Keratinocyte (primary cell): ENCODE data around the gene OR13A1. TPM values are rescaled to one million over a fixed set of nuclear protein-coding genes. Genes with fewer than 3 reads are reported as not detected.

ENCODE experiments used
- DNase-seq: peaks from one replicate; pipeline ENCODE4 v3.0.0-alpha.2; 2011; ENCODE audit warnings: low read depth, missing footprints, low spot score
- FAIRE-seq: peaks from 2 replicates; lab custom pipeline; 2011; peaks lifted over from hg19 to GRCh38; lab: Jason Lieb, UNC
- H2AFZ ChIP-seq: 2 replicates; pipeline ENCODE4 v1.6.0; 2012; ENCODE audit warnings: low read length, control low read depth, inconsistent platforms; ENCODE audit not compliant: control insufficient read depth
- H3K27ac ChIP-seq: 2 replicates; pipeline ENCODE4 v1.5.1; 2011; ENCODE audit warnings: low read length; ENCODE audit not compliant: control insufficient read depth, insufficient read depth
- H3K27me3 ChIP-seq: 3 replicates; pipeline ENCODE4 v1.6.0; 2011; ENCODE audit warnings: low read length; ENCODE audit not compliant: control insufficient read depth, insufficient read depth; ENCODE audit errors: extremely low read depth
- H3K36me3 ChIP-seq, 2 experiments: 2 replicates in 1 of 2; 3 replicates in 1 of 2; pipeline ENCODE4 v1.5.1; 2011; ENCODE audit warnings: low read length in 2 of 2, mild to moderate bottlenecking in 1 of 2; ENCODE audit not compliant: control insufficient read depth in 2 of 2, insufficient read depth in 2 of 2; ENCODE audit errors: extremely low read depth in 1 of 2
- H3K4me1 ChIP-seq: 3 replicates; pipeline ENCODE4 v1.5.1; 2011; ENCODE audit warnings: low read length; ENCODE audit not compliant: control insufficient read depth, insufficient read depth; ENCODE audit errors: extremely low read depth
- H3K4me2 ChIP-seq: 3 replicates; pipeline ENCODE4 v1.6.0; 2011; ENCODE audit warnings: low read depth, low read length; ENCODE audit not compliant: control insufficient read depth, insufficient read depth; ENCODE audit errors: extremely low read depth
- H3K4me3 ChIP-seq, 3 experiments: fragments of 200-600 bp in 1 of 3; sonication (generic) in 1 of 3; 2 replicates in 2 of 3; 3 replicates in 1 of 3; pipeline ENCODE4 v1.5.1; 2011 to 2016; ENCODE audit warnings: low read length in 3 of 3, mild to moderate bottlenecking in 3 of 3, control low read depth in 2 of 3, inconsistent platforms in 1 of 3, low read depth in 1 of 3, mixed read lengths in 1 of 3, mixed run types in 1 of 3, moderate library complexity in 1 of 3; ENCODE audit not compliant: control insufficient read depth in 2 of 3, insufficient read depth in 2 of 3; ENCODE audit errors: extremely low read depth in 1 of 3
- H3K79me2 ChIP-seq: 2 replicates; pipeline ENCODE4 v1.6.0; 2012; ENCODE audit warnings: low read length; ENCODE audit not compliant: control insufficient read depth, insufficient read depth
- H3K9ac ChIP-seq: 3 replicates; pipeline ENCODE4 v1.6.0; 2011; ENCODE audit warnings: low read length; ENCODE audit not compliant: control insufficient read depth, insufficient read depth; ENCODE audit errors: extremely low read depth
- H3K9me1 ChIP-seq: 3 replicates; pipeline ENCODE4 v1.6.0; 2011; ENCODE audit warnings: low read length; ENCODE audit not compliant: control insufficient read depth, insufficient read depth; ENCODE audit errors: extremely low read depth
- H3K9me3 ChIP-seq: 2 replicates; pipeline ENCODE4 v1.5.1; 2012; ENCODE audit warnings: low read depth, low read length; ENCODE audit not compliant: control insufficient read depth
- H4K20me1 ChIP-seq: 3 replicates; pipeline ENCODE4 v1.6.0; 2011; ENCODE audit warnings: low read length; ENCODE audit not compliant: control insufficient read depth, insufficient read depth; ENCODE audit errors: extremely low read depth
- EZH2 ChIP-seq: IDR thresholded peaks from one replicate; pipeline ENCODE4 v1.6.1; 2012; ENCODE audit warnings: inconsistent platforms, mild to moderate bottlenecking, low read length, moderate library complexity
- dilution Hi-C: fragments of 300-500 bp; cut with MboI; formaldehyde crosslinking; loops from one replicate; pipeline ENCODE4 v1.7.0; 2020; ENCODE audit warnings: low sequenced_read_pairs; ENCODE audit not compliant: extremely low pct_ligation_motif_present
- polyA plus RNA-seq, 5 experiments: library from polyadenylated mRNA; depleted of rRNA in 3 of 5; stranded (reverse) in 3 of 5; stranded (forward) in 1 of 5; unstranded in 1 of 5; fragments of >200 nt; gene quantifications; 1 replicate in 1 of 5; 2 replicates in 3 of 5; 3 replicates in 1 of 5; pipeline versions ENCODE4 v1.2.1 to v1.2.3, GENCODE V29; 2011 to 2012; ENCODE audit warnings: missing spikeins in 2 of 5, low read depth in 1 of 5, low replicate concordance in 1 of 5
- TF ChIP-seq, protein P1 (sequence below), 3 experiments: IDR thresholded peaks in 1 of 3; conservative IDR thresholded peaks in 1 of 3; optimal IDR thresholded peaks in 1 of 3; 2 replicates in 2 of 3; 3 replicates in 1 of 3; pipeline versions ENCODE3 to v1.5.1; 2011; ENCODE audit warnings: low read length in 3 of 3, mild to moderate bottlenecking in 3 of 3, moderate library complexity in 2 of 3, control low read depth in 1 of 3, inconsistent platforms in 1 of 3; ENCODE audit not compliant: insufficient read depth in 2 of 3; ENCODE audit errors: extremely low read depth in 1 of 3

The OR13A1 gene
- polyA plus RNA-seq, 1 donor (not counting 4 experiments of a cell fraction or from before 2014, with no cell fraction given) = not detected

DNA sequence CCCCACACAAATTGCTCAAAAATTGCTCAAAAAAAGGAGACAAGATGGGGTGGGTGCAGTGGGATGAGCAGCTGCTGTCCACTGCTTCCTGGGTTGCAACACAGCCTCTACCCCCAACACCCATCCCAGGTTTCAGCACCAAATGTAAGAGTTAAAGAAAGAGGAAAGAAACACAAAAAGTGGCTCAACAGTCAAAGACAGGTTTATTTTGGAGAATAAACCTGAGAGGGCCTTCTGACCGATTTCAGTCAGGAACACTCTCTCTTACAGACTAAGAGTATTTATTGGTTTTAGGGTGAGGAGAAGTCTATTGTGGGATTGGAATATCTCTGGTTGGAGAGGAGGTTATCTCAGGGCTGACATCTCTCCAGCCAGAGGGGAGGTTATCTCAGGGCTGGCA is 28.4 kb downstream of the OR13A1 start:
- H4K20me1 ChIP-seq = no peaks in the 10 kb centered on the region
- no peaks in the 10 kb centered on the region for H3K9me1 ChIP-seq
- dilution Hi-C loops = no loop called here
- no peaks in the 10 kb centered on the region for H3K36me3 ChIP-seq
- H3K27ac ChIP-seq = no peak overlapping the region
- no peak overlapping the region for H3K4me2 ChIP-seq
- FAIRE-seq = no peak
- no peaks in the 10 kb centered on the region for H3K27me3 ChIP-seq
- no peaks in the 10 kb centered on the region for H3K79me2 ChIP-seq
- TF ChIP-seq, protein P1, sequence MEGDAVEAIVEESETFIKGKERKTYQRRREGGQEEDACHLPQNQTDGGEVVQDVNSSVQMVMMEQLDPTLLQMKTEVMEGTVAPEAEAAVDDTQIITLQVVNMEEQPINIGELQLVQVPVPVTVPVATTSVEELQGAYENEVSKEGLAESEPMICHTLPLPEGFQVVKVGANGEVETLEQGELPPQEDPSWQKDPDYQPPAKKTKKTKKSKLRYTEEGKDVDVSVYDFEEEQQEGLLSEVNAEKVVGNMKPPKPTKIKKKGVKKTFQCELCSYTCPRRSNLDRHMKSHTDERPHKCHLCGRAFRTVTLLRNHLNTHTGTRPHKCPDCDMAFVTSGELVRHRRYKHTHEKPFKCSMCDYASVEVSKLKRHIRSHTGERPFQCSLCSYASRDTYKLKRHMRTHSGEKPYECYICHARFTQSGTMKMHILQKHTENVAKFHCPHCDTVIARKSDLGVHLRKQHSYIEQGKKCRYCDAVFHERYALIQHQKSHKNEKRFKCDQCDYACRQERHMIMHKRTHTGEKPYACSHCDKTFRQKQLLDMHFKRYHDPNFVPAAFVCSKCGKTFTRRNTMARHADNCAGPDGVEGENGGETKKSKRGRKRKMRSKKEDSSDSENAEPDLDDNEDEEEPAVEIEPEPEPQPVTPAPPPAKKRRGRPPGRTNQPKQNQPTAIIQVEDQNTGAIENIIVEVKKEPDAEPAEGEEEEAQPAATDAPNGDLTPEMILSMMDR (optimal IDR thresholded peaks at IDR 0.05 in 1 of 3, IDR thresholded peaks at IDR 0.05 in 1 of 3, conservative IDR thresholded peaks at IDR 0.05 in 1 of 3; ENCODE audit: extremely low read depth in 1 of 3, insufficient read depth in 2 of 3, low read length in 3 of 3) = no peak
- TF ChIP-seq EZH2 = no peak
- no peak overlapping the region for H2AFZ ChIP-seq
- no peaks in the 10 kb centered on the region for H3K4me1 ChIP-seq
- no peaks in the 10 kb centered on the region for H3K9me3 ChIP-seq
- DNase-seq = no peak
- no peak overlapping the region for H3K4me3 ChIP-seq
- no peak overlapping the region for H3K9ac ChIP-seq

DNA sequence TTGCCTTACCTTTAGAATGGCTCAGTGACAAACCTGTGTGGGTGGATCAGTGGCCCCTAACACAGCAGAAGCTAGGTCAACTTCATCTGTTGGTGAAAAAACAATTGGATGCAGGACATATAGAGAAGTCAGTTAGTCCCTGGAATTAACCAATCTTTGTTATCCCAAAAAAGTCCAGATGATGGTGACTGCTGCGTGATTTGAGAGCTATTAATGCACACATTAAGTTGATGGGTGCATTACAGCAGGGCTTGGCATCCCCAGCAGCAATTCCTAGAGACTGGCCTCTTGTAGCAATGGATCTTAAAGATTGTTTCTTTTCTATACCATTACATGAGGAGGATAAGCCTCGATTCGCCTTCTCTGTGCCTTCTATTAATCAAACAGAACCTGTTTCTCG is 33.3 kb downstream of the OR13A1 start:
- dilution Hi-C loops = no loop called here
- TF ChIP-seq EZH2 = no peak
- TF ChIP-seq, protein P1 (optimal IDR thresholded peaks at IDR 0.05 in 1 of 3, IDR thresholded peaks at IDR 0.05 in 1 of 3, conservative IDR thresholded peaks at IDR 0.05 in 1 of 3; ENCODE audit: extremely low read depth in 1 of 3, insufficient read depth in 2 of 3, low read length in 3 of 3) = no peak
- Histone ChIP-seq H4K20me1 (no peaks in the 10 kb centered on the region), H3K4me1 (no peaks in the 10 kb centered on the region), H3K79me2 (no peaks in the 10 kb centered on the region), H3K36me3 (no peaks in the 10 kb centered on the region), H3K9ac (no peak overlapping the region), H3K4me2 (no peak overlapping the region), H3K9me1 (no peaks in the 10 kb centered on the region), H2AFZ (no peak overlapping the region), H3K9me3 (no peaks in the 10 kb centered on the region), H3K27ac (no peak overlapping the region), H3K27me3 (no peaks in the 10 kb centered on the region), H3K4me3 (no peak overlapping the region)
- DNase-seq (no peak), FAIRE-seq (no peak)
